NCI-H748 treated with DMSO at 0.1 percent for 48 hours (cell line): Measurements from ENCODE around the gene MAMDC2.

ENCODE experiments used
- DNase-seq: peaks from one replicate; lab custom pipeline; 2025; lab: John Stamatoyannopoulos, UW

The MAMDC2 gene

DNA sequence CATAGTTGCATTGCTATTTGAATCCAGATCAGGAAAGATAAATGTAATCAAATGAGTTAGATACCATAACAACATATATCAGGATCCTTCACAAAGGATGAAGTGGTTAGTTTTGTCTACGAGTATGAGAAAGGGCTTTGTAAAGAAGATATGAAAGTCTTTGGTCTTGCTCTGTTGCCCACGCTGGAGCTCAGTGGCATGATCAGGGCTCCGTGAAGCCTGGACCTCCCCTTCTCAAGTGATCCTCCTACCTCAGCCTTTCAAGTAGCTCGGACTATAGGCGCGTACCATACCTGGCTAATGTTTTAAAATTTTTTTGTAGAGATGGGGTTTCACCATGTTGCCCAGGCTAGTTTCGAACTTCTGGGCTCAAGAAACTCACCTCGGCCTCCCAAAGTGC lies 217.0 kb downstream of the MAMDC2 start:
- DNase-seq = no peak

DNA sequence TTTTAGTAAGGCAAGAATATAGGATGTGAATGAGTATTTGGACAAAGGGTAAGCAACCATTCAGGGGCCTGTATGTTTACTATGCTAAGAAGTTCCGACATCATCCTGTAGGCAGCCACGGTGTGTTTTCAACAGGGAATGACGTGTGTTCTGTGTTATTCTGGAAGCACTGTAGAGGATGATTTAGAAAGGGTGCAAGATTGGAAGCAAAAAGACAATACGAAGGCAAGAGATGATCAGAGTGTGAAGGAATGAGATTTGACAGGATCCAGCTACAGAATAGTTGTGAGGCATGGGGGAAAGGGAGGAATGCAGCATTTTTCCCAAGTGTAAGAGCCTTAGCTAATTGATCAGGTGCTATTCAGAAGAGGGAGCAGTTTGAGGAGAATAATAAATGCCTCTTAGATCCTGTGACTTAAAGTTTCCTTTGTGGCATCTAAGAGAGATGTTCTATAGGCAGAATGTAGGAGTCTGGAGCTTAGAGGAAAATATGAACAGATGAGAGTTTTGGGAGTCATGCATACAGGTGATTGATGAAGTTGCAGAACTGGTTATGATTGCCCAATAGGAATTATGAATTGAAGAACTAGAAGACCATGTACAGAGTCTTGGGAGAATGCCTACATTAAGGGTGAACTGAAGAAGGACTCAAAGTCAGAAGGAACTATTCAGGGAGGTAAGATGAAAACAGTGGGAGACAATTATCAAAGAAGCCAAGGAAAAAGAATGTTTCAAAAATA lies 217.7 kb downstream of the MAMDC2 start:
- no peak for DNase-seq

DNA sequence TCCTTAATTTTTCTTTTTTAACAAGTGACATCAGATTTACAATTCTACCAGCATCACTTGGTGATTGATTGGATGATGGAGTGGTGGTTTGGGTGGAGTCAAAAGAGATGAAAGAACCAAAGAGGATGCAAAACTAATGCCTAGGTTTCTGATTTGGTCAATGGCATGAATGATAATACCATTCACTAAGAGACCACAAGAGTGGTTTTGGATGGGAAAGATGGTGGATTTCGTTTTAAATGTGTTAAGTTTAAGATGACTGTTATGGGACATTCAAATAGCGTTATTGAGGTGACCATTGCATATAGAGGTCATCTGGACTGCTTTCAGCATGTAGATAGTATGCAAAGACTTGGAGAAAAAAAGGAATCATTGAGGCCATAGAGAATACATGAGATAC lies 218.7 kb downstream of the MAMDC2 start:
- DNase-seq = no peak

DNA sequence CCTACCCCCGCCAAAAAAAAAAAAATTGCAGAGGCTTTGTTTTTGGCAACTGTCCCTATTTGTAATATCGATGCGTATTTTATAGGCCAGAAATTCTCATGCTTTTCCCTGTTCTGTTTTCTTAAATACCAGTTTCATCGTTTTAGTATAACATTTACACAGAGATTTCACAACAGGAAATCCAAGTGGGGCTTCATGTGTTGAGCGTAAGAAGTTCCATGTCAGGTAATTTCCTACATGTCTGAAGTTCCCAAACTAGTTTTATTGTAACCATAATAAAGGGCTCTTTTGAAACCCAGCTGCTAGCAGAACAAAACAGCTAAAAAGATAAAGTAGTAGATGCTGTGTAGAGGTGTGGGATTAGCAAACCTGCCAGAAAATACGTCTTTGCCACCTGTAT lies 219.3 kb downstream of the MAMDC2 start:
- DNase-seq = no peak

DNA sequence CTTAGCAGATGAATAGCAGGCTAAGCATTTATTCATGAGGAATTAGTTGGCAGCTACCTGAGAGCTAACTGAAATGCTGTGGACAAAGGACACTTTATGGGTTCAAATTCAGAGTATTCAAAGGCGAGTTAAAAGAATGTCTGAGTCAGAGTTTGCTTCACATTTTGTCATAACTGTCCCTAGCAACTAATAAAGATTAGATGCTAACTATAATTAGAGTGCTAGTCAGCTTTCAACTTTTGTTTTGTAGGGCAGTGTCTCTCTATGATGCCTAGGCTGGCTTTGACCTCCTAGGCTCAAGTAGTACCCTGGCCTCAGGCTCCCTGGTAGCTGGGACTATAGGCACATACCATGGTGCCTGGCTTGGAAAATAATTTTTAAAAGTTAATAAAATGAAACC lies 219.8 kb downstream of the MAMDC2 start:
- DNase-seq = no peak
